ENCODE data around the gene TAF12. TPM values are rescaled to one million over a fixed set of nuclear protein-coding genes. Genes with fewer than 3 reads are reported as not detected.

TAF12 gene
- total RNA-seq, 1 donor from 2014 or later: 14.2 TPM

- intact Hi-C loops (cut with DNase I): no loop called here
- DNase-seq (ENCODE audit: extremely low spot score in 2 of 2): no peak
- TF ChIP-seq POLR2A (IDR thresholded peaks at IDR 0.05) (no peak), POLR2AphosphoS5 (IDR thresholded peaks at IDR 0.05; ENCODE audit: insufficient read depth in 1 of 2, low read depth in 1 of 2) (no peak), CTCF (IDR thresholded peaks at IDR 0.05) (no peak)
- Histone ChIP-seq H3K27ac (no peak overlapping the region), H3K36me3 (no peaks in the 10 kb centered on the region), H3K4me3 (no peak overlapping the region), H3K27me3 (no peaks in the 10 kb centered on the region), H3K9me3 (no peaks in the 10 kb centered on the region), H3K4me1 (no peaks in the 10 kb centered on the region)
These were observed 11.2 kb downstream of the TAF12 start for GRCh38 chr1:28631713-28632112.

GRCh38 chr1:28613175-28613574 is 29.7 kb downstream of the TAF12 start:
- no peak for DNase-seq (ENCODE audit: extremely low spot score in 2 of 2)
- TF ChIP-seq POLR2AphosphoS5 (IDR thresholded peaks at IDR 0.05; ENCODE audit: insufficient read depth in 1 of 2, low read depth in 1 of 2): no peak
- TF ChIP-seq POLR2A (IDR thresholded peaks at IDR 0.05): no peak
- TF ChIP-seq CTCF (IDR thresholded peaks at IDR 0.05): no peak
- Histone ChIP-seq H3K4me1 (no peaks in the 10 kb centered on the region), H3K27me3 (no peaks in the 10 kb centered on the region), H3K4me3 (no peak overlapping the region), H3K36me3 (peaks cover 0 to 61% of the 10 kb centered on the region in 2 donors), H3K9me3 (no peaks in the 10 kb centered on the region), H3K27ac (no peak overlapping the region)
- intact Hi-C loops (cut with DNase I): no loop called here

GRCh38 chr1:28606771-28607170 is 36.1 kb downstream of the TAF12 start:
- Histone ChIP-seq H3K27ac (no peak overlapping the region), H3K27me3 (no peaks in the 10 kb centered on the region), H3K4me1 (no peaks in the 10 kb centered on the region), H3K4me3 (no peak overlapping the region), H3K9me3 (no peaks in the 10 kb centered on the region), H3K36me3 (peaks cover 0 to 64% of the 10 kb centered on the region in 2 donors)
- intact Hi-C loops (cut with DNase I): no loop called here
- no peak for DNase-seq (ENCODE audit: extremely low spot score in 2 of 2)
- no peak for TF ChIP-seq CTCF (IDR thresholded peaks at IDR 0.05)
- no peak for TF ChIP-seq POLR2A (IDR thresholded peaks at IDR 0.05)
- TF ChIP-seq POLR2AphosphoS5 (IDR thresholded peaks at IDR 0.05; ENCODE audit: insufficient read depth in 1 of 2, low read depth in 1 of 2): no peak

- H3K4me1 ChIP-seq: no peaks in the 10 kb centered on the region
- no peak overlapping the region for H3K27ac ChIP-seq
- H3K36me3 ChIP-seq: peaks cover 0 to 48% of the 10 kb centered on the region in 2 donors
- DNase-seq (ENCODE audit: extremely low spot score in 2 of 2): no peak
- intact Hi-C loops (cut with DNase I): loop anchor here (5.0 kb wide), 2 partner anchors 88 to 1607 kb away; no protein-coding TSS in a partner anchor
- H3K9me3 ChIP-seq: no peaks in the 10 kb centered on the region
- TF ChIP-seq CTCF (IDR thresholded peaks at IDR 0.05): no peak
- H3K4me3 ChIP-seq: no peak overlapping the region
- H3K27me3 ChIP-seq: no peaks in the 10 kb centered on the region
These were observed 37.9 kb downstream of the TAF12 start for GRCh38 chr1:28604962-28605361.

GRCh38 chr1:28604411-28604810 is 38.5 kb downstream of the TAF12 start:
- no peaks in the 10 kb centered on the region for H3K4me1 ChIP-seq
- H3K4me3 ChIP-seq: no peak overlapping the region
- intact Hi-C loops (cut with DNase I): loop anchor here (5.0 kb wide), 2 partner anchors 87 to 1608 kb away; no protein-coding TSS in a partner anchor
- TF ChIP-seq POLR2AphosphoS5 (IDR thresholded peaks at IDR 0.05; ENCODE audit: insufficient read depth in 1 of 2, low read depth in 1 of 2) (no peak), POLR2A (IDR thresholded peaks at IDR 0.05) (no peak), CTCF (IDR thresholded peaks at IDR 0.05) (no peak)
- H3K27me3 ChIP-seq: no peaks in the 10 kb centered on the region
- DNase-seq (ENCODE audit: extremely low spot score in 2 of 2): no peak
- no peaks in the 10 kb centered on the region for H3K9me3 ChIP-seq
- no peak overlapping the region for H3K27ac ChIP-seq
- H3K36me3 ChIP-seq: peaks cover 0 to 42% of the 10 kb centered on the region in 2 donors
